Kidney capillary endothelial cell (primary cell): ENCODE data around the gene CARMIL1.
"Not testable (repeated sequence)": the region's sequence is repeated elsewhere in the genome, so short reads cannot be mapped to it uniquely, and the experiment has no call there.

Source experiments
- DNase-seq: peaks from one replicate; pipeline ENCODE4 v3.0.0-alpha.2; 2018; ENCODE audit warnings: low spot score

Gene CARMIL1

DNA sequence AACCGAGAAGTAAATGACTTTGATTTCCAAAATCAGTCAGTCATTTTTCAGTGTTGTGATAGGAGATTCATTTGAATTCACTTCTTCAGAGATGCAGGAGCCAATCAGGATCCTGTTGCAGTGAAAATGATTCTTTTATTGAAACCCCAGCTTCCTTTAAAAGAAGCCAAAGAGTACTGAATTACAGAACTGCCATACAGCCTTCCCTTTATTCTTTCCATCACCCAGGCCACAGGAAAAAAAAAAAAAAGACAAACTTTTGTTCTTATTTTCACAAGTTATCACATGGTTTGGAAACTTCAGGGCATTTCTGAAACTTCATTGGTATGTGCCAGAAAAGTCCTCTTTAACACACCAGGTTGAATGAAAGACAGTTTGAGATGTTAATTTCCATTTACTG, 1.8 kb upstream of the CARMIL1 start:
- DNase-seq, result no peak

DNA sequence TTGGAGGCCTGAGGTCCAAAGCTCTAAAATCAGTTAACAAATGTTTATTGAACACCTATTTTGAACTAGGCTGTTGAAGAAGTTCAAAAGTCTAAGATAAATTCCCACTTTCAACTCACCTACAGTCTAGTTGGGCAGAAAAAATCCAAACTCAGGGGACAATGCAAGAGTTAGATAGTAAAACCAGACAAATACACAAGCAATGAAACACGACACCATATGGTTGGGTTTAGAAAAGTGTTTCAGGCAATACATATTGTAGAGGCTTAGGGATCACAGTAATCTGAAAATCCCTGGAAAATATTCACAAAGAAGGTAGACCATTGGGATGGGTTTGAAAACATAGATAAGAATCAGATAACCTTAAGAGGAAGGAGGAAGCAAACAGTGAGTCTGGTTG, 1.3 kb upstream of the CARMIL1 start:
- DNase-seq, result no peak

DNA sequence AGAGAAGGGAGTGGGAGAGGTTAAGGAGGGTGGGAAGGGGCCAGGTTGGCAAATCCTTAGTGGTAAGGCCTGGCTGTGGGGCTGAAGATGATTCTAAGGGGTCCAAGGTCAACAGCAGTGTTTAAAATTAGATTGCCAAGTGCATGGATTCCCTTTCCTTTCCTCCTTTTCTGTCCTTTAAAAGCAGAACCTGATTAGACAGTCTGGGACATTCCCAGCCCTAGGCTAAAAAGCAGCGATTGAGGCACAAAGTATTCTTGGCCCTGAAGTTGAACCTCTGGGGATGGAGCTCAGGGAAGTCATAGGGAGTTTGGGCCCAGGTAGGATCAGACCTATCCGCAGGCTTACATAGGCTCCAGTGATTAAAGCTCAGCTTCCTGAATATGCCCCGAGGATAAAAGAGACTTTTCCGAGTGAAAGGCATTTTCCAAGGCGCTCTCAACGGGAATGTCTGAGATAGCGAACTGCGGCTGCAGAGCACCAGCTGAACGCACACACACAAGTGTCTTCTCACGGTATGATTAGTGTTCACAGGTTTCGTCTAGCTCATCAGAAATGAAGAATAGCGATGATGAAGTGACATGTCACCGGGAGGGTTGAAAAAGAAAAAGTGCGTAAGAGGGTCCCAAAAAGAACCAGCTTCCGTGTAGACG, 787 bp upstream of the CARMIL1 start:
- DNase-seq, result no peak

GRCh38 chr6:25279748-25280343, 672 bp downstream of the CARMIL1 start:
- no peak for DNase-seq

DNA sequence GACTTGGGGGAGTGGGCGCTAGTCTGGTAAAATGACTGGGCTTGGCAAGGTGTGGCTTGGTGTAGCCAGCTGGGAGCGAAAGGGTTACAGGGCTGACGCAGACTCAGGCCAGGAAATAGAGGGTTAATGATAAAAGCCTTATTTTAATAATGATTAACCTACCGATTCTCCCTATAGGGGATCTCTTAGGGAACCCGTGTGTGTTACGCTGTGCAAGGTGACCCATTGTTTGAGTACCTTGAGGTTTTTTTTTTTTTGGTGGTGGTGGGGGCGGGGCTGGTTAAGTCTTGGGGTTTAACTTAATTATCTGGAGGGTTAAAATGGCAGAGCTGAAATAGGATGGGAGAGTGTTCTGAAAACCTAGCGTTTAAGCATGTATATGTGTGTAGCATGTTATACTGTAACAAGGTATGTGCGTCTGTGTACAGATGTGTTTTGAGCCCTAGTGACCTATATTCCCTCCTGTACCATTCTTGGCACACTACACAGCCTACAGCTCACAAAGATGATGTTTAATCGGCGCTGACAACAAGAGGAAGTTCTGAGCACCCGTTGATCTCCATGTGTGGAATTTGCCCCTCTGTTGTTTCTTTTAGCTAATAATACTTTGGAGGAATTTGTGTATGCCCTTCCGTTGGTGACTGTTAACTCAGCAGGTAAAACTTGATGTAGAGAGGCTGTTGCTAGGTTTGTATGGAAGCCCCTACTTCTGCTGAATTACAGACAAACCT, 1.3 kb downstream of the CARMIL1 start:
- no peak for DNase-seq

DNA sequence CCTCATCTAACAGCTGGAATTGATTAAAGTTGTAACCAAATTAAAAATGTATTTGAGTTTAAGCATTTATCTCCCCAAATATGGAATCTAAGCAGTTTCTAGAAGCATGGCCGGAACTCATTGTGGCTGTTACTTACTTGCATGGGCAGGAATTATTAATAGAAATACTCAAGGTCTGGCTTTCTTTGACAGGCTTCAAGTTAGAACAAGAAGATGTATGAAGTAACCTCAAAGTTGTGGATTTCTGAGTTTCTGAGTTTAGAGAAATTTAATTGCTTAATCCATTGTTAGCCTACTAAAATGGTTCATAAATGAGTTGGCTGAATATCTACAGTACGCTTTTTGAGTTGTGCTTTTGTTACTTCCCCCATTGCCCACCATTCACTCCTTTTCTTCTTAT, 7.7 kb downstream of the CARMIL1 start:
- DNase-seq, result no peak

- no peak for DNase-seq
These were observed 8.8 kb downstream of the CARMIL1 start for GRCh38 chr6:25287941-25288340.

DNA sequence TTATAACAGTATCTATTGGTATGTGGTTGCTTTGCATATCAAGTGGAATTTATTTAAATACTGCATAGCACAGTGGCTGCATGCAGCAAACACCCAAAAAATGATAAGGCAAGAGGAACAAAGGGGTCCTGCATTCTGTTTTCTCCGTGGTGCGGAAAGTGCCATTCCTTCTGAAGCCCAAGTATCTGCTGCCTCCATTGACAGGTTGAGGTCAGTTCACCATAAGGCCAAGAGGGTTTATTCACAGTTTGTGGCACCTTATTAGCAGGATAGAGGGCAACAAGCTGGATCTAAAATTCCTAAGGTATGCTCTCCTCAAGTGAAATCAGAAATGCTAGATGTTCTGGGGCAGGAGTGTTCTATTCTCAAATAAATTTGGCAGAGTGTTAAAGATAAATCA, 9.3 kb downstream of the CARMIL1 start:
- DNase-seq, result no peak

DNA sequence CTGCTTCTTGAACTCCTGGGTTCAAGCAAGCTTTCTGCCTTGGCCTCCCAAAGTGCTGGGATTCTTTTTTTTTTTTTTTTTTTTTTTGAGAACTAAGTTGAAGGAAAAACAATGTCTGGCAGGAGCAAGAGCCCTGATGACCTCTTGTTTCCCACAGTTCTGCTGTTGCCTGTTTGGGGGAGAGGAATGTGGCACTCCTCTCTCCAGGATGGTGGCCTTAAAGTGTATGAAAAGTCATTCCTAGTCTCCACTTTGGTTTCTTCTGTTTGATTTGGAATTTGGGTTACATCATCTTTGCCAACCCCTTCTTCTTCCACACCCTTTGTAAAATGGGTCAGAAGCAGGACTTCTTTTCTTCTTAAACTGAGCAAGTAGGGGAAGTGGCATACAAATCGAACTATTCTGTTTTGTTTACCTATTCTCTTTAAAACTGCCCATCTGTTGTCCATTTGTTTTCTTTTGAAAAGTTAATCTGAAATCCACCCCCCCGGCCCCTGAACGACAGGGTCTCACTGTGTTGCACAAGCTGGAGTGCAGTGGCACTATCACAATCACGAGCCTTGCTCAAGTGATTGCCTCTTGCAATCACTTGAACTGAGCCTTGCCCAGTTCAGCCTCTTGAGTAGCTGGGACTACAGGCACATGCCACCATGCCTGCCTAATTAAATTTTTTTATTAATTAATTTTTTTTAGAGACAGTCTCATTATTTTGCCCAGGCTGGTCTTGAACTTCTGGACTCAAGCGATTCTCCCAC, 11.3 kb downstream of the CARMIL1 start:
- no peak for DNase-seq

DNA sequence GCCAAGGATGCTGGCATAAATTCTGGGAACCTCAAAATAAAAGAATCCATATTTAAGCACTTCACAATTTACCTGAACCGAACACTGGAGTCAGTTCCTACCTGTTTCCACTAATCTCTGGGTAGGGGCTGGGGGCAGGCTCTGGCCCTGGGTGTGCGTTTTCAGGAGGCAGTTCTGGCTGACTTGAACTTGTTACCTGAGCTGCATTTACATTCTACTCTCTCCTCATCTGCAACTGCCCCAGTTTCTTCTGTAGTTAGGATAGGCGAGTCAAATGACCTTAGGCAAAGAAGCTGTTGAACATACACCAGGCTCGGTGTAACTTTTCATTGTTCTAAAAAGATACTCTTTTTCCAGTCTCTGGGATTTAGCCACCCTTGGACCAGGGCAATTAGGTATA, 13.2 kb downstream of the CARMIL1 start:
- no peak for DNase-seq

- DNase-seq, result no peak
These were observed 16.5 kb downstream of the CARMIL1 start for GRCh38 chr6:25295651-25296050.

DNA sequence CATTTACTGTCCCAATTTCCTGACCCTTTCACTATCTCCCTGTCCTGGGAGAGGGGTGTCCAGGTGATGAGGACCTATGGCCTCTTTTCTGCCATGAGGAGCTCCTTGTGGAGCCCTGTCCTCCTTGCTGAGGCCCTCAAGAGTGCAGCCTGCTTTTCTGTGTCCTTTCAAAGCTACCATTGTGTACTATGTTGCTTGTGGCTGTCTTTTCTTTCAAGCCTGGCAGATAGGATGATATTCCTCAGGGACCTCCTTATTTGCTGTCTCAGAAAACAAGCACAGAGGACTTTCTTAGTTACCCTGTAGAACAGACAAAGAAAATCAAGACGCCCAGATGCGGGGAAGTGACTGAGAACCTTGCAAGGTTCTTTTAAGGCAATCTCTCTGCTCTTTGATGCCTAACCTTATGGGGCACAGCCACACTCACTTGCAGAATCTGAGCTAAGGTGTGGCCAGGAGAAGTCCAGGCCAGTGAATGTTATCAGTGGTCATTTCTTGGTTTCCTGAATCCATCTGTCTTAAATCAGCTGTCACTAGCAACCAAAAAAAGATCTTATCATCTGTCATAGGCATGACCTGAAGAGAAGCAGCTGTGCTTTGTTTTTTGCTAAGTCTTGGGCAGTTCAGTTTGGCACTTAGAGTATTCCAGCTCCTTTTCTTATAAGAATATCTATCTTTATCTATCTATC, 17.2 kb downstream of the CARMIL1 start:
- DNase-seq, result no peak

- no peak for DNase-seq
These were observed 17.9 kb downstream of the CARMIL1 start for GRCh38 chr6:25297039-25297441.

DNA sequence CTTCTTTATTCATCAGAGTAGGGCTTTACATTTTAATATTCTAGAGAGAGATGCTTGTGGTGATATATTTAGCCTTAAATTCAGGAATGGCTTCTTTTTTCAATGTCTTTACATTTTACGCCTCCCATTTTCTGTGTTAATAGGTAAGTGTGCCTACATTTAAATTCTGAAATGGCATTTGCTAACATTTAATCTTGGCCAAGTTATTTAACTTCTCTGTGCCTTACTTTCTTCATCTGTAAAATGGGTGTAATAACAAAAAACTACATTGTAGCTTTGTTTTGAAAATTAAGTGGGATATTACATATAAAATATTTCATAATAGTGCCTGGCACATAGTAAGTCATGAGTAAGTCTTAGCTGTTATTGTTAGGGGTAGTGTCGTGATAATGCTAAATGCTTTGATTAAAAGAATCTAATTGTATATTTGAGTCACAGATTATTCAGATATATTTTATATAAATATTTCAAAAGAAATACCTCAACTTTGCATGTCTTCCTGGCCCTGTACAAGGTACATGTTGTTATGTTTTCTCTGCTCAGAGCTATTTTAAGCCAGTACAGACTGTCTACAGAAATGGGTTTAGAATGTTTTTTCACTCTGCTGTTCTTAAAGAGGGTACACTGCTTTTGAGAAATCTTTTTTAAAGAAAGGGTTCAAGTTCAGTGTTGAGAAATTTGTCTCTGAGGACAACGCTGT, 18.8 kb downstream of the CARMIL1 start:
- DNase-seq, result no peak

DNA sequence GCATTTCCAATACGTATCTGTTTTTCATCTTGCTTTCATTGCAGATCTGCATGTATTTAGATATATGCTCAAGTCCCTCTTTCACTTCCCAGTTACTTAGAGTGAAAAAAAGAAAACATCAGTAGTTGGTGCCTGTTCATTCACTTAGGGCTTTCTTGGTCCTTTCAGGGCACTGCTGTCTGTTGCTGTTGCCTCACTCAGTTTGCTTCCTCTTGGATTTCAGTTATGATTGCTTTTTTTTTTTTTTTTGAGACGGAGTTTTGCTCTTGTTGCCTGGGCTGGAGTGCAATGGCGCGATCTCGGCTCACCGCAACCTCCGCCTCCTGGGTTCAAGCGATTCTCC, 19.3 kb downstream of the CARMIL1 start:
- not testable (repeated sequence) for DNase-seq

DNA sequence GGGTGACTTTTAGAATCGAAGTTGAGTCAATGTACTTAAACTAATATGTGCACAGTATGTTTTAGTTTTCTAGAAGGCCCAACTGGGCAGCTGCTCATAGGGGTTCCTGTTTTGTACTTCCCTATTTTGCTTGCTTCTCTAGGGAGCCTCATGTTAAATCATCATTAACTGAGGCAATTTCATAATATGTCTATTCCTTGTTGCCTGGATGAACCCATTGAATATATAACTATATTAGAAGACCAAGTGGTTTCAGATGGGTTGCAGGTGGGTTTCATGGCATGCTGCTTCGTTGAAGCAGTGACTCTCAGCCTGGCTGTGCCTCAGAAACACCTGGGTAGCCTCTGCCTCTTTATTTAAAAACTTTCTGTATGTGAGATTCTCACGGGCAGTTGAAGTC, 22.2 kb downstream of the CARMIL1 start:
- no peak for DNase-seq

- no peak for DNase-seq
These were observed 23.0 kb downstream of the CARMIL1 start for GRCh38 chr6:25302151-25302550.

- no peak for DNase-seq
These were observed 23.5 kb downstream of the CARMIL1 start for GRCh38 chr6:25302677-25303128.

DNA sequence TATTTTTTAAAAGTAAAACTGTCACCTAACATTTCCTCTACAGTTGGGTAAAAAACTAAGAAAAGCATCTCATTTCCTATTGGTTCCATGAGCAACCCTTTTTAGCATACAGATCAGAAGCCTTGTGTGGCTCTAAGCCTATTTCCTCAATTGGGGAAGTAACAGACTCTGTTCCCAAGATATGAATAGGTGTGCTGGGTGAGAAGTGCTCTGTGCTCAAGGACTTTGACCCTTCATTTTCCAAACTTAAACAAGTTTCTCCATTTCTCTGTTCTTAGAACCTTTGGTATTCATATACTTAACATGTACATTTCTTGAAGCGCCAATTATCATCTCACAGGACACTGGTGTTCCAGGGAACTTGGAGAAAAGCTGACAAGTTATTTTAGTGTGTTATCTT, 24.1 kb downstream of the CARMIL1 start:
- no peak for DNase-seq

DNA sequence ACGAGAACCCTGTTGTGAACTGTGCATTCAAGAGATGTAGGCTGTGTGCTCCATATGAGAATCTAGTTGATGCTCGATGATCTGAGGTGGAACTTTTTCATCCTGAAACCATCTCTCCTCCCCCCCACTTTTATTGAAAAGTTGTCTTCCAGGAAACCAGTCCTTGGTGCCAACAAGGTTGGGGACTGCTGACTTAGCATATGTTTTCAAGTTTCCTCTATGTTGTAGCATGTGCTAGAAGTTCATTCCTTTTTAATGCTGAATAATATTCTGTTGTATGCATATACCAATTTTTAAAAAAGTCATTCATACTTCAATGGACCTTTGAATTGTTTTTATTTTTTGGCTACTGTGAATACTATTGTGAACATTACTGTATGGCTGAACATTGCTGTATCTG, 27.2 kb downstream of the CARMIL1 start:
- no peak for DNase-seq

GRCh38 chr6:25307805-25308494, 28.8 kb downstream of the CARMIL1 start:
- DNase-seq, result no peak
